GM11168 (cell line): ENCODE data around the gene STK32B.
"Not testable (repeated sequence)": the region's sequence is repeated elsewhere in the genome, so short reads cannot be mapped to it uniquely, and the experiment has no call there.

ENCODE experiments used
- in situ Hi-C: fragments of 300-500 bp; cut with MboI; formaldehyde crosslinking; loops from one replicate; pipeline ENCODE4 v1.12.0; 2022; ENCODE audit warnings: low sequenced_read_pairs; ENCODE audit not compliant: unreplicated experiment

STK32B gene

GRCh38 chr4:5051278-5052203 lies at the start of gene STK32B:
Gene STK32B, plus strand, starts transcription at chr4:5051480.
- in situ Hi-C loops = no loop called here

- in situ Hi-C loops = not testable (repeated sequence)
Observed at GRCh38 chr4:5001641-5002040, 49.6 kb upstream of the STK32B start.

GRCh38 chr4:5003372-5003857 lies 47.9 kb upstream of the STK32B start:
- in situ Hi-C loops = no loop called here

- in situ Hi-C loops = no loop called here
Observed at GRCh38 chr4:5003918-5004317, 47.4 kb upstream of the STK32B start.

- in situ Hi-C loops = no loop called here
Observed at GRCh38 chr4:5004496-5004895, 46.8 kb upstream of the STK32B start.

GRCh38 chr4:5006932-5007331 lies 44.3 kb upstream of the STK32B start:
- in situ Hi-C loops = not testable (repeated sequence)

- in situ Hi-C loops = no loop called here
Observed at GRCh38 chr4:5009796-5010195, 41.5 kb upstream of the STK32B start.

- in situ Hi-C loops = no loop called here
Observed at GRCh38 chr4:5010984-5011383, 40.3 kb upstream of the STK32B start.

- in situ Hi-C loops = no loop called here
Observed at GRCh38 chr4:5012244-5012898, 38.9 kb upstream of the STK32B start.

GRCh38 chr4:5012958-5013357 lies 38.3 kb upstream of the STK32B start:
- in situ Hi-C loops = no loop called here

GRCh38 chr4:5014007-5014682 lies 37.1 kb upstream of the STK32B start:
- in situ Hi-C loops = no loop called here

- in situ Hi-C loops = no loop called here
Observed at GRCh38 chr4:5018096-5018495, 33.2 kb upstream of the STK32B start.

- in situ Hi-C loops = no loop called here
Observed at GRCh38 chr4:5018603-5019002, 32.7 kb upstream of the STK32B start.

GRCh38 chr4:5019274-5019673 lies 32.0 kb upstream of the STK32B start, which contains the start of gene CYTL1:
Gene CYTL1, minus strand, starts transcription at chr4:5019458. Its CDS starts 13 bp downstream, at chr4:5019445.
- in situ Hi-C loops = no loop called here

GRCh38 chr4:5019796-5020195 lies 31.5 kb upstream of the STK32B start:
- in situ Hi-C loops = no loop called here

- in situ Hi-C loops = no loop called here
Observed at GRCh38 chr4:5020341-5020740, 30.9 kb upstream of the STK32B start.

- in situ Hi-C loops = no loop called here
Observed at GRCh38 chr4:5021546-5021945, 29.7 kb upstream of the STK32B start.

GRCh38 chr4:5024673-5025072 lies 26.6 kb upstream of the STK32B start:
- in situ Hi-C loops = no loop called here

GRCh38 chr4:5026371-5026770 lies 24.9 kb upstream of the STK32B start:
- in situ Hi-C loops = no loop called here

GRCh38 chr4:5027346-5027745 lies 23.9 kb upstream of the STK32B start:
- in situ Hi-C loops = no loop called here

GRCh38 chr4:5028480-5028879 lies 22.8 kb upstream of the STK32B start:
- in situ Hi-C loops = no loop called here
